Spleen (tissue), 11 donors: ENCODE data around the gene P2RY14. TPM values are rescaled to one million over a fixed set of nuclear protein-coding genes. Genes with fewer than 3 reads are reported as not detected.

Experiments
- DNase-seq: peaks from one replicate; pipeline ENCODE4 v3.0.0-alpha.2; 2020
- H3K27ac ChIP-seq, 8 donors: fragments of 200-600 bp; sonication (generic) in 7 of 8; 1 replicate in 4 of 8; 2 replicates in 4 of 8; pipeline versions ENCODE4 v1.5.0 to v1.8.0; 2016 to 2021; ENCODE audit warnings: inconsistent platforms in 4 of 8, mild to moderate bottlenecking in 4 of 8, moderate library complexity in 1 of 8
- H3K27me3 ChIP-seq, 7 donors: fragments of 200-600 bp; sonication (generic) in 6 of 7; replicated peaks in 1 of 7; 1 replicate in 4 of 7; 2 replicates in 3 of 7; pipeline versions ENCODE4 v1.5.0 to v1.8.0; 2016 to 2021; ENCODE audit warnings: inconsistent platforms in 3 of 7, mild to moderate bottlenecking in 1 of 7
- H3K36me3 ChIP-seq, 6 donors: fragments of 200-600 bp; sonication (generic) in 5 of 6; 1 replicate in 4 of 6; 2 replicates in 2 of 6; pipeline versions ENCODE4 v1.5.0 to v1.8.0; 2016 to 2021; ENCODE audit warnings: inconsistent platforms in 2 of 6
- H3K4me1 ChIP-seq, 6 donors: fragments of 200-600 bp; sonication (generic) in 5 of 6; 1 replicate in 3 of 6; 2 replicates in 3 of 6; pipeline versions ENCODE4 v1.5.0 to v1.8.0; 2016 to 2021; ENCODE audit warnings: inconsistent platforms in 3 of 6
- H3K4me3 ChIP-seq, 8 donors: fragments of 200-600 bp; sonication (generic) in 7 of 8; 1 replicate in 4 of 8; 2 replicates in 4 of 8; pipeline versions ENCODE4 v1.5.0 to v1.8.0; 2016 to 2021; ENCODE audit warnings: inconsistent platforms in 4 of 8, mild to moderate bottlenecking in 4 of 8, moderate library complexity in 2 of 8
- H3K9me3 ChIP-seq, 8 donors: fragments of 200-600 bp; sonication (generic) in 7 of 8; 1 replicate in 4 of 8; 2 replicates in 4 of 8; pipeline versions ENCODE4 v1.5.0 to v1.8.0; 2016 to 2021; ENCODE audit warnings: inconsistent platforms in 4 of 8
- CTCF ChIP-seq, 11 experiments: fragments of 200-600 bp in 7 of 11; fragments of 450-650 bp in 4 of 11; sonication (generic) in 4 of 11; IDR thresholded peaks in 8 of 11; conservative IDR thresholded peaks in 3 of 11; 1 replicate in 7 of 11; 2 replicates in 4 of 11; pipeline versions ENCODE4 v1.4.0 to v1.8.0; 2016 to 2021; ENCODE audit warnings: antibody characterized with exemption in 11 of 11, inconsistent platforms in 4 of 11, mild to moderate bottlenecking in 1 of 11
- POLR2A ChIP-seq, 3 donors: fragments of 450-650 bp; IDR thresholded peaks; one replicate each; pipeline ENCODE4 v1.5.1; 2017; ENCODE audit warnings: antibody characterized with exemption in 3 of 3, mild to moderate bottlenecking in 1 of 3
- POLR2AphosphoS5 ChIP-seq, 3 donors: sonication (generic); formaldehyde crosslinking; IDR thresholded peaks; one replicate each; pipeline ENCODE4 v1.5.1; 2017; ENCODE audit warnings: antibody characterized with exemption in 3 of 3
- WGBS, 5 donors: extraction: QIAGEN DNeasy Blood & Tissue Kit in 3 of 5; methylation state at CpG; one replicate each; pipeline versions ENCODE4 v1.1.5 to v1.1.7; 2013 to 2018; 5-methylcytosine and 5-hydroxymethylcytosine counted together
- intact Hi-C: fragments of 100-400 bp; cut with DNase I; formaldehyde crosslinking; loops from one replicate; pipeline ENCODE4 v1.15.0; 2023; ENCODE audit warnings: low total_unique reads
- polyA plus RNA-seq, 3 donors: library from polyadenylated mRNA; stranded (reverse); fragments of 200-250 nt; gene quantifications; one replicate each; pipeline ENCODE4 v1.2.1, GENCODE V29; 2013
- total RNA-seq, 7 donors: library from RNA; depleted of rRNA in 3 of 7; stranded (reverse); fragments of >200 nt in 3 of 7; fragmentation: NEBNext Ultra II Directional in 4 of 7; extraction: Animal tissue kit (Norgen Biotek cat#: 25700) in 4 of 7; gene quantifications; one replicate each; pipeline versions ENCODE4 v1.1.0 to v1.2.1, GENCODE V29; 2016 to 2021
- donor health status: healthy with polysubstance abuse.
- donor health status: DM: no; HTN: no; CAD: no; lungs with moderate emphysema.
- donor health status: DM: no; HTN: no; CAD: no.
- donor health status: Bipolar disorder and iron deficiency.
- donor health status: healthy.
- donor health status: DM: no; HTN: no; CAD: no.
- donor health status: DM: yes; HTN: yes; CAD: no.

Gene P2RY14
- total and polyA plus RNA-seq, 10 donors, result 0.32 to 5.2 (median 1.9) TPM

- intact Hi-C loops, result no loop called here
- H3K36me3 ChIP-seq, result no peaks in the 10 kb centered on the region
- peak overlapping the region in 3 of 8 donors; percentile 7 to 41 (median 8) for H3K4me3 ChIP-seq
- H3K4me1 ChIP-seq, result peaks cover 7 to 59% (median 28%) of the 10 kb centered on the region in 6 donors
- no peaks in the 10 kb centered on the region for H3K9me3 ChIP-seq
- no peaks in the 10 kb centered on the region for H3K27me3 ChIP-seq
- TF ChIP-seq CTCF (IDR thresholded peaks at IDR 0.05 in 8 of 11, conservative IDR thresholded peaks at IDR 0.05 in 3 of 11), result peak in 1 of 11 experiments; percentile 14
- no peak for TF ChIP-seq POLR2AphosphoS5 (IDR thresholded peaks at IDR 0.05)
- DNase-seq, result no peak
- 9 to 16% (median 14%) methylated on average over 4 of the region's 4 CpGs for WGBS, 5 donors
- H3K27ac ChIP-seq, result peak overlapping the region; percentile 10 to 78 (median 58)
These were observed 47.7 kb downstream of the P2RY14 start for GRCh38 chr3:151230646-151231045.

- H3K36me3 ChIP-seq, result no peaks in the 10 kb centered on the region
- intact Hi-C loops, result loop anchor here (5.0 kb wide), 1 partner anchor 54 kb away; no protein-coding TSS in a partner anchor
- no peak overlapping the region for H3K4me3 ChIP-seq
- no peak for DNase-seq
- TF ChIP-seq POLR2A (IDR thresholded peaks at IDR 0.05) (no peak), CTCF (IDR thresholded peaks at IDR 0.05 in 8 of 11, conservative IDR thresholded peaks at IDR 0.05 in 3 of 11) (no peak)
- peaks cover 7 to 64% (median 28%) of the 10 kb centered on the region in 6 donors for H3K4me1 ChIP-seq
- no peaks in the 10 kb centered on the region for H3K9me3 ChIP-seq
- H3K27me3 ChIP-seq, result no peaks in the 10 kb centered on the region
- peak overlapping the region in 5 of 8 donors; percentile 5 to 47 (median 24) for H3K27ac ChIP-seq
- 59 to 100% (median 63%) methylated on average over 1 of the region's 1 CpG for WGBS, 5 donors
These were observed 49.7 kb downstream of the P2RY14 start for GRCh38 chr3:151228666-151229040.

- Histone ChIP-seq H3K4me1 (peaks cover 7 to 64% (median 28%) of the 10 kb centered on the region in 6 donors), H3K36me3 (no peaks in the 10 kb centered on the region), H3K27ac (peak overlapping the region in 5 of 8 donors; percentile 5 to 61 (median 39)), H3K27me3 (no peaks in the 10 kb centered on the region), H3K4me3 (peak overlapping the region in 1 of 8 donors; percentile 21), H3K9me3 (no peaks in the 10 kb centered on the region)
- peak; percentile 90 for DNase-seq
- WGBS, 5 donors, result 42 to 45% (median 43%) methylated on average over 9 of the region's 9 CpGs
- TF ChIP-seq POLR2AphosphoS5 (IDR thresholded peaks at IDR 0.05), result peak in 1 of 3 donors; percentile 8
- peak; percentile 84 to 96 (median 91) for TF ChIP-seq CTCF (IDR thresholded peaks at IDR 0.05 in 8 of 11, conservative IDR thresholded peaks at IDR 0.05 in 3 of 11)
- no peak for TF ChIP-seq POLR2A (IDR thresholded peaks at IDR 0.05)
- intact Hi-C loops, result loop anchor here (5.0 kb wide), 1 partner anchor 54 kb away; no protein-coding TSS in a partner anchor
These were observed 50.3 kb downstream of the P2RY14 start for GRCh38 chr3:151227807-151228665.

GRCh38 chr3:151227266-151227806, 51.0 kb downstream of the P2RY14 start:
- Histone ChIP-seq H3K27ac (peak overlapping the region in 3 of 8 donors; percentile 39 to 61 (median 47)), H3K4me3 (peak overlapping the region in 1 of 8 donors; percentile 21)
- intact Hi-C loops, result loop anchor here (5.0 kb wide), 1 partner anchor 55 kb away; no protein-coding TSS in a partner anchor

More at GRCh38 chr3:151227266-151227806, 51.0 kb downstream of the P2RY14 start:
- Histone ChIP-seq H3K9me3 (no peaks in the 10 kb centered on the region), H3K27me3 (no peaks in the 10 kb centered on the region), H3K4me1 (peaks cover 7 to 64% (median 28%) of the 10 kb centered on the region in 6 donors), H3K36me3 (no peaks in the 10 kb centered on the region)
- no peak for DNase-seq
- TF ChIP-seq POLR2A (IDR thresholded peaks at IDR 0.05) (no peak), POLR2AphosphoS5 (IDR thresholded peaks at IDR 0.05) (no peak), CTCF (IDR thresholded peaks at IDR 0.05 in 8 of 11, conservative IDR thresholded peaks at IDR 0.05 in 3 of 11) (no peak)
- 71 to 83% (median 78%) methylated on average over 6 of the region's 6 CpGs for WGBS, 5 donors
